Measurements from ENCODE around the gene UCN3.

DNA sequence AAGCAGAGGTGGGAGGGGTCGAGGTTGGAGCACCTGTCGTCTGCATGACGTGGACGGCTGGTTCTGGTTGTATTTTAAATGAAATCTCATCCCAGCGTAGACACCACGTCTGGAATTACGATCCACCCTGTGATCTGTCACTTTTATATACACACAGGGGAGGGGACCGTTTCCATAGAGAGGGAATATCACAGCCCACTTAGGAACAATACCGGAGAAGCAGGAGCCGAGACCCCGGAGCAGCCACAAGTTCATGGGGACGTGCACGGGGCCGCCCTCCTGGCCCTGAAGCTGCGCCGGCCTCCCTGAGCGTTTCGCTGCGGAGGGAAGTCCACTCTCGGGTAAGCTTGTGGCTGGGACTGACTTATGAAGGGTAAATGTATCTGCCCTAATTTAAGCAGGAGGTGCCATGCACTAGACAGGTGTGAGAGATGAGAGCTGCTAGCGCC is at the start of gene UCN3:
- TF ChIP-seq POLR2A (IDR thresholded peaks at IDR 0.05) (no peak), POLR2AphosphoS5 (IDR thresholded peaks at IDR 0.05) (no peak)
- TF ChIP-seq, protein P1, sequence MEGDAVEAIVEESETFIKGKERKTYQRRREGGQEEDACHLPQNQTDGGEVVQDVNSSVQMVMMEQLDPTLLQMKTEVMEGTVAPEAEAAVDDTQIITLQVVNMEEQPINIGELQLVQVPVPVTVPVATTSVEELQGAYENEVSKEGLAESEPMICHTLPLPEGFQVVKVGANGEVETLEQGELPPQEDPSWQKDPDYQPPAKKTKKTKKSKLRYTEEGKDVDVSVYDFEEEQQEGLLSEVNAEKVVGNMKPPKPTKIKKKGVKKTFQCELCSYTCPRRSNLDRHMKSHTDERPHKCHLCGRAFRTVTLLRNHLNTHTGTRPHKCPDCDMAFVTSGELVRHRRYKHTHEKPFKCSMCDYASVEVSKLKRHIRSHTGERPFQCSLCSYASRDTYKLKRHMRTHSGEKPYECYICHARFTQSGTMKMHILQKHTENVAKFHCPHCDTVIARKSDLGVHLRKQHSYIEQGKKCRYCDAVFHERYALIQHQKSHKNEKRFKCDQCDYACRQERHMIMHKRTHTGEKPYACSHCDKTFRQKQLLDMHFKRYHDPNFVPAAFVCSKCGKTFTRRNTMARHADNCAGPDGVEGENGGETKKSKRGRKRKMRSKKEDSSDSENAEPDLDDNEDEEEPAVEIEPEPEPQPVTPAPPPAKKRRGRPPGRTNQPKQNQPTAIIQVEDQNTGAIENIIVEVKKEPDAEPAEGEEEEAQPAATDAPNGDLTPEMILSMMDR (IDR thresholded peaks at IDR 0.05) = no peak

Data from sigmoid colon (tissue), 4 donors.